HepG2 (cell line): ENCODE data around the gene TBC1D14. TPM values are rescaled to one million over a fixed set of nuclear protein-coding genes. Genes with fewer than 3 reads are reported as not detected.

ENCODE experiments used
- CEBPG ChIP-seq: IDR thresholded peaks from 2 replicates; pipeline ENCODE4 v1.6.1; 2016
- CSRNP1 ChIP-seq: sonication (generic); formaldehyde crosslinking; IDR thresholded peaks from 2 replicates; pipeline ENCODE4 v1.8.1; 2023; ENCODE audit warnings: mild to moderate bottlenecking, missing genetic modification reagents
- CTCF ChIP-seq: sonication (generic); formaldehyde crosslinking; IDR thresholded peaks from 2 replicates; pipeline ENCODE4 v1.5.0; 2020; ENCODE audit warnings: mild to moderate bottlenecking, missing genetic modification reagents, moderate library complexity
- E2F1 ChIP-seq: sonication (generic); formaldehyde crosslinking; IDR thresholded peaks from 2 replicates; pipeline ENCODE4 v1.5.0; 2020; ENCODE audit warnings: missing genetic modification reagents
- EHMT2 ChIP-seq: fragments of 200-600 bp; sonication (generic); IDR thresholded peaks from 2 replicates; pipeline ENCODE4 v1.7.0; 2017; ENCODE audit warnings: antibody characterized with exemption, low read depth, low read length, borderline replicate concordance
- FOXK1 ChIP-seq: sonication (generic); formaldehyde crosslinking; IDR thresholded peaks from 2 replicates; pipeline ENCODE4 v1.4.0; 2020; ENCODE audit warnings: low read depth, missing genetic modification reagents, borderline replicate concordance
- FOXO1 ChIP-seq: sonication (generic); formaldehyde crosslinking; IDR thresholded peaks from 2 replicates; pipeline ENCODE4 v1.4.0; 2020; ENCODE audit warnings: missing genetic modification reagents
- GATAD2A ChIP-seq: IDR thresholded peaks from 2 replicates; pipeline ENCODE4 v1.6.1; 2016
- GPBP1L1 ChIP-seq: sonication (generic); formaldehyde crosslinking; IDR thresholded peaks from 2 replicates; pipeline ENCODE4 v1.5.0; 2020; ENCODE audit warnings: mild to moderate bottlenecking, missing genetic modification reagents
- KLF16 ChIP-seq, 2 experiments: sonication (generic) in 1 of 2; formaldehyde crosslinking in 1 of 2; IDR thresholded peaks; 2 replicates each; pipeline versions ENCODE4 v1.6.1 to v1.8.0; 2016 to 2023; ENCODE audit warnings: missing genetic modification reagents in 2 of 2, missing compliant biosample characterization in 1 of 2
- NFIB ChIP-seq: sonication (generic); formaldehyde crosslinking; IDR thresholded peaks from 2 replicates; pipeline ENCODE4 v1.9.0; 2021; ENCODE audit warnings: missing genetic modification reagents, mild to moderate bottlenecking, borderline replicate concordance
- NFYB ChIP-seq: sonication (generic); formaldehyde crosslinking; IDR thresholded peaks from 2 replicates; pipeline ENCODE4 v1.4.0; 2020; ENCODE audit warnings: missing genetic modification reagents
- SOX6 ChIP-seq, 2 experiments: fragments of 450-650 bp in 1 of 2; sonication (generic) in 1 of 2; formaldehyde crosslinking in 1 of 2; IDR thresholded peaks; 2 replicates each; pipeline versions ENCODE4 v1.4.0 to v1.6.1; 2017 to 2020; ENCODE audit warnings: antibody characterized with exemption in 1 of 2, mild to moderate bottlenecking in 1 of 2, missing genetic modification reagents in 1 of 2
- TCF7 ChIP-seq: sonication (generic); IDR thresholded peaks from 2 replicates; pipeline ENCODE4 v1.6.1; 2016; ENCODE audit warnings: antibody characterized with exemption, low read depth
- ZC3H13 ChIP-seq: sonication (generic); formaldehyde crosslinking; IDR thresholded peaks from 2 replicates; pipeline ENCODE4 v1.8.1; 2023; ENCODE audit warnings: mild to moderate bottlenecking, missing genetic modification reagents, moderate library complexity
- ZNF549 ChIP-seq: sonication (generic); formaldehyde crosslinking; IDR thresholded peaks from 2 replicates; pipeline ENCODE4 v1.5.0; 2020; ENCODE audit warnings: missing genetic modification reagents
- ZNF687 ChIP-seq: sonication (generic); formaldehyde crosslinking; IDR thresholded peaks from 2 replicates; pipeline ENCODE4 v1.5.1; 2020; ENCODE audit warnings: mild to moderate bottlenecking, missing genetic modification reagents, moderate library complexity
- ZNF713 ChIP-seq: sonication (generic); formaldehyde crosslinking; IDR thresholded peaks from 2 replicates; pipeline ENCODE4 v1.4.0; 2020; ENCODE audit warnings: mild to moderate bottlenecking, missing genetic modification reagents
- ZNF766 ChIP-seq: sonication (generic); formaldehyde crosslinking; IDR thresholded peaks from 2 replicates; pipeline ENCODE4 v1.5.0; 2020; ENCODE audit warnings: missing genetic modification reagents, borderline replicate concordance
- ZNF841 ChIP-seq: sonication (generic); formaldehyde crosslinking; IDR thresholded peaks from 2 replicates; pipeline ENCODE4 v1.8.1; 2023; ENCODE audit warnings: missing genetic modification reagents, borderline replicate concordance
- polyA plus RNA-seq, 8 experiments: library from polyadenylated mRNA; depleted of rRNA in 3 of 8; stranded (reverse) in 7 of 8; unstranded in 1 of 8; fragments of >200 nt; fragmentation: Illumina TruSeq in 4 of 8; extraction: Trizol in 4 of 8; gene quantifications; 2 replicates each; pipeline versions ENCODE4 v1.2.1 to v1.2.3, GENCODE V29; 2011 to 2016; ENCODE audit warnings: low read depth in 4 of 8, missing spikeins in 1 of 8, mixed read lengths in 1 of 8; ENCODE audit not compliant: insufficient read depth in 1 of 8
- total RNA-seq, 5 experiments: library from RNA; depleted of rRNA; stranded (reverse); fragments of >200 nt; fragmentation: Illumina TruSeq; extraction: Trizol; gene quantifications; 2 replicates each; pipeline ENCODE4 v1.2.3, GENCODE V29; 2016; ENCODE audit warnings: low read depth in 1 of 5

TBC1D14 gene
- total and polyA plus RNA-seq, 2 of the 13 experiments (the other 11 are each of a cell fraction or from before 2014, with no cell fraction given), result 29.5 to 46.5 TPM

- TF ChIP-seq ZNF687 (CRISPR knock-in tag) (no peak), GPBP1L1 (CRISPR knock-in tag) (no peak), CTCF (CRISPR knock-in tag) (peak; percentile 87), NFIB (CRISPR knock-in tag) (no peak), ZNF841 (CRISPR knock-in tag) (no peak), E2F1 (CRISPR knock-in tag) (no peak), ZNF713 (CRISPR knock-in tag) (no peak), ZC3H13 (no peak), FOXO1 (CRISPR knock-in tag) (peak; percentile 52; the same call in 1 of the 2 replicates), SOX6 (IDR thresholded peaks at IDR 0.05) (no peak), SOX6 (CRISPR knock-in tag; IDR thresholded peaks at IDR 0.05) (0 out of 2 replicates have a peak, but pooled peaks have one; percentile 29), NFYB (CRISPR knock-in tag) (no peak), KLF16 (CRISPR knock-in tag; IDR thresholded peaks at IDR 0.05) (no peak), CEBPG (CRISPR knock-in tag) (0 out of 2 replicates have a peak, but pooled peaks have one; percentile 3), GATAD2A (CRISPR knock-in tag) (peak; percentile 51), CSRNP1 (CRISPR knock-in tag) (no peak), ZNF766 (CRISPR knock-in tag) (no peak), FOXK1 (peak; percentile 53; the same call in 1 of the 2 replicates), EHMT2 (no peak), TCF7 (peak; percentile 76; the same call in 1 of the 2 replicates), ZNF549 (CRISPR knock-in tag) (no peak)
These were observed 64.7 kb downstream of the TBC1D14 start (continued) for GRCh38 chr4:6974138-6974848.
